ENCODE results near the gene ERICH6. TPM values are rescaled to one million over a fixed set of nuclear protein-coding genes. Genes with fewer than 3 reads are reported as not detected.
A peak's percentile ranks its signal among the peaks of the same experiment; 100 is the strongest.

ERICH6 gene
- total and polyA plus RNA-seq, 10 of the 15 experiments (the other 5 are each of a cell fraction or from before 2014, with no cell fraction given), result 0.04 to 0.40 (median 0.22) TPM; not detected in 6

- TF ChIP-seq JUNB (IDR thresholded peaks at IDR 0.05) (peak; percentile 15; the same call in 1 of the 2 replicates), NBN (IDR thresholded peaks at IDR 0.05) (no peak), BHLHE40 (IDR thresholded peaks at IDR 0.05; ENCODE audit: borderline replicate concordance in 1 of 2, low read depth in 2 of 2, low read length in 1 of 2) (0 out of 4 replicates have a peak, but pooled peaks of 1 of the 2 experiments have one; percentile 12), LARP7 (IDR thresholded peaks at IDR 0.05) (no peak), NFYA (IDR thresholded peaks at IDR 0.05; ENCODE audit: borderline replicate concordance, low read depth, low read length) (no peak), RELB (IDR thresholded peaks at IDR 0.05; ENCODE audit: low read depth) (0 out of 2 replicates have a peak, but pooled peaks have one; percentile 23), DPF2 (IDR thresholded peaks at IDR 0.05) (no peak), SPI1 (IDR thresholded peaks at IDR 0.05; ENCODE audit: borderline replicate concordance, insufficient read depth, low read depth, low read length) (peak; percentile 84), PAX8 (IDR thresholded peaks at IDR 0.05) (no peak), TCF7 (IDR thresholded peaks at IDR 0.05; ENCODE audit: borderline replicate concordance) (peak; percentile 74; the same call in 1 of the 2 replicates), PKNOX1 (IDR thresholded peaks at IDR 0.05) (peak; percentile 45; the same call in 1 of the 2 replicates)
Measured at GRCh38 chr3:150681057-150681456, 22.7 kb downstream of the ERICH6 start (continued).
